SU-DHL-6 (cell line): ENCODE data around the gene DIAPH2.

Experiments
- H2AFZ ChIP-seq: fragments of 200-600 bp; sonication (generic); 2 replicates; pipeline ENCODE4 v1.6.1; 2014; ENCODE audit warnings: low read depth, mild to moderate bottlenecking, moderate library complexity, mixed read lengths, antibody characterized with exemption, low read length; ENCODE audit not compliant: severe bottlenecking
- H3F3A ChIP-seq: fragments of 200-600 bp; shearing (Covaris generic); 2 replicates; pipeline ENCODE4 v1.6.0; 2016; ENCODE audit warnings: antibody characterized with exemption, mild to moderate bottlenecking; ENCODE audit not compliant: insufficient read depth
- H3K27ac ChIP-seq: fragments of 200-600 bp; sonication (generic); 2 replicates; pipeline ENCODE4 v1.5.1; 2016; ENCODE audit warnings: low read depth, mild to moderate bottlenecking, low read length, moderate library complexity, mixed read lengths
- H3K27me3 ChIP-seq: fragments of 200-600 bp; sonication (generic), shearing (Covaris generic); 2 replicates; pipeline ENCODE4 v1.6.0; 2014; ENCODE audit warnings: mild to moderate bottlenecking, low read length
- H3K36me3 ChIP-seq: fragments of 200-600 bp; sonication (generic); 2 replicates; pipeline ENCODE4 v1.6.1; 2014; ENCODE audit warnings: mild to moderate bottlenecking, low read length, mixed read lengths
- H3K4me2 ChIP-seq: fragments of 300-600, 200-600 bp; shearing (Covaris generic), sonication (generic); 2 replicates; pipeline ENCODE4 v1.6.0; 2014; ENCODE audit warnings: low read length, low read depth, mild to moderate bottlenecking; ENCODE audit not compliant: poor library complexity, severe bottlenecking
- H3K4me3 ChIP-seq: fragments of 200-600 bp; sonication (generic); 2 replicates; pipeline ENCODE4 v1.5.1; 2014; ENCODE audit warnings: antibody characterized with exemption, low read length, mild to moderate bottlenecking, mixed read lengths; ENCODE audit not compliant: insufficient read depth, poor library complexity, severe bottlenecking
- H3K79me2 ChIP-seq: fragments of 200-600 bp; sonication (generic); 2 replicates; pipeline ENCODE4 v1.6.1; 2014; ENCODE audit warnings: mild to moderate bottlenecking, low read length, moderate library complexity; ENCODE audit not compliant: insufficient read depth
- H3K9ac ChIP-seq: fragments of 200-600 bp; sonication (generic); 2 replicates; pipeline ENCODE4 v1.7.0; 2014; ENCODE audit warnings: mild to moderate bottlenecking, low read length
- H3K9me2 ChIP-seq: fragments of 200-600 bp; sonication (generic); replicated peaks from 2 replicates; pipeline ENCODE4 v1.6.1; 2014; ENCODE audit warnings: low read length; ENCODE audit not compliant: insufficient read depth
- H3K9me3 ChIP-seq: fragments of 200-600 bp; sonication (generic); 2 replicates; pipeline ENCODE4 v1.6.1; 2014; ENCODE audit warnings: low read length, mixed read lengths; ENCODE audit not compliant: insufficient read depth
- H4K20me1 ChIP-seq: fragments of 200-600 bp; sonication (generic); 2 replicates; pipeline ENCODE4 v1.6.1; 2014; ENCODE audit warnings: low read depth, mild to moderate bottlenecking, antibody characterized with exemption, low read length, moderate library complexity, mixed read lengths
- EZH2phosphoT487 ChIP-seq: fragments of 200-600 bp; sonication (generic), shearing (Covaris generic); conservative IDR thresholded peaks from 2 replicates; pipeline ENCODE4 v1.6.1; 2018; ENCODE audit warnings: mild to moderate bottlenecking, antibody characterized with exemption, low read length, moderate library complexity, mixed read lengths
- TF ChIP-seq, protein P1 (sequence below): fragments of 200-600 bp; sonication (generic); IDR thresholded peaks from one replicate; pipeline ENCODE4 v1.5.1; 2017; ENCODE audit warnings: antibody characterized with exemption, mild to moderate bottlenecking, low read length, moderate library complexity; ENCODE audit not compliant: insufficient read depth, poor library complexity, severe bottlenecking

The DIAPH2 gene

DNA sequence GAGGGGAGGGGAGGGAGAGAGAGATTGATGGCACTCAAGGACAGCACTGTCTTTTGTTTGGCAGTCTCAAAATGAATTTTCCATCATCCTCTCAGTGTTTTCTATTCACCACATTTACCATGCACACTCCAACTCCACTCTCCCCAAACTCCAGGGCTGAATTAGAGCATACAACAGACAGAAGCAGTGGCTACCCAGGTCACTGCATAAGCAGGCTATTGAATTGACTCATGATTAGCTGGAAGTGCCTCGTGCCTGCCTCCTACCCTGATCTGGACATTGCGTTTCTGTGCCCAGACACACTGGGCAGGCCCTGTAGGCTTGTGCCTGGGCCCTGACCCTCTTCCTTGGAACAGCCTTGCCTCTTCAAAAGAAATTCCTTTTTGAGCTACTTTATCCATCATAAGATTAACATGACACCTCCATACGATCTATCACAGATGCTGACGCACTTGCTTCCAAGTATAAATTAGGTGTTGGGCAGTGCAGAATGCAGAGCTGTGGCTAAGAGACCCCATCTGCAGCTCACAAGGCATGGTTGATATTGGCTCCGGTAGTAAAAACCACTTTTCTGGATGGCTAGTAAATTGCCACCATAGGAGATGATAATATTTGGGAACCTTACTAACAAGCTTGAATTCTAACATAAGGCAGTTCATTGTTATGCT is 952.0 kb downstream of the DIAPH2 start:
- no peak overlapping the region for H3K4me3 ChIP-seq
- TF ChIP-seq, protein P1, sequence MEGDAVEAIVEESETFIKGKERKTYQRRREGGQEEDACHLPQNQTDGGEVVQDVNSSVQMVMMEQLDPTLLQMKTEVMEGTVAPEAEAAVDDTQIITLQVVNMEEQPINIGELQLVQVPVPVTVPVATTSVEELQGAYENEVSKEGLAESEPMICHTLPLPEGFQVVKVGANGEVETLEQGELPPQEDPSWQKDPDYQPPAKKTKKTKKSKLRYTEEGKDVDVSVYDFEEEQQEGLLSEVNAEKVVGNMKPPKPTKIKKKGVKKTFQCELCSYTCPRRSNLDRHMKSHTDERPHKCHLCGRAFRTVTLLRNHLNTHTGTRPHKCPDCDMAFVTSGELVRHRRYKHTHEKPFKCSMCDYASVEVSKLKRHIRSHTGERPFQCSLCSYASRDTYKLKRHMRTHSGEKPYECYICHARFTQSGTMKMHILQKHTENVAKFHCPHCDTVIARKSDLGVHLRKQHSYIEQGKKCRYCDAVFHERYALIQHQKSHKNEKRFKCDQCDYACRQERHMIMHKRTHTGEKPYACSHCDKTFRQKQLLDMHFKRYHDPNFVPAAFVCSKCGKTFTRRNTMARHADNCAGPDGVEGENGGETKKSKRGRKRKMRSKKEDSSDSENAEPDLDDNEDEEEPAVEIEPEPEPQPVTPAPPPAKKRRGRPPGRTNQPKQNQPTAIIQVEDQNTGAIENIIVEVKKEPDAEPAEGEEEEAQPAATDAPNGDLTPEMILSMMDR = no peak
- TF ChIP-seq EZH2phosphoT487 = no peak
- H3K36me3 ChIP-seq = no peaks in the 10 kb centered on the region
- no peaks in the 10 kb centered on the region for H3K9me2 ChIP-seq
- no peaks in the 10 kb centered on the region for H4K20me1 ChIP-seq
- H3F3A ChIP-seq = no peaks in the 10 kb centered on the region
- H3K9ac ChIP-seq = no peak overlapping the region
- H3K27me3 ChIP-seq = no peaks in the 10 kb centered on the region
- no peak overlapping the region for H3K27ac ChIP-seq
- H2AFZ ChIP-seq = no peak overlapping the region
- H3K79me2 ChIP-seq = no peaks in the 10 kb centered on the region
- H3K9me3 ChIP-seq = no peaks in the 10 kb centered on the region
- H3K4me2 ChIP-seq = no peak overlapping the region

DNA sequence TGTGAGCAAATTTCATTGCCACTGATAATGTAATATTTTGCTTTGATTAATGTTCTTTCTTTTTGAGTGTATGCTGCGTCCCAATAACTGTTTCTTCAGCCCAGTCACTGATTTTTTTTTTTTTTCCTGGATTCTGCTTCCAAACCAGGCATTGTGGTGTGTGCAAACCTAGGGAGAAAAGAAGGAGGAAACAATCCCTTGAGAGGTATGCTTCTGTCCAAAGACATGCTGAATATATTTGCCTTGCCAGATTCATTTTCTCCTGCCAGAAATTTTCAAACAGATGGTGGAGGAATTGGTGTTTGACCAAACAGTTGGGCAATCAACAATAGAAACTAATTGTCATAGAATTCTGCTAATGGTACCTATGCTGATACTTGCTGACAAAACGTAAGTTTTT is 952.6 kb downstream of the DIAPH2 start:
- no peak overlapping the region for H3K4me3 ChIP-seq

DNA sequence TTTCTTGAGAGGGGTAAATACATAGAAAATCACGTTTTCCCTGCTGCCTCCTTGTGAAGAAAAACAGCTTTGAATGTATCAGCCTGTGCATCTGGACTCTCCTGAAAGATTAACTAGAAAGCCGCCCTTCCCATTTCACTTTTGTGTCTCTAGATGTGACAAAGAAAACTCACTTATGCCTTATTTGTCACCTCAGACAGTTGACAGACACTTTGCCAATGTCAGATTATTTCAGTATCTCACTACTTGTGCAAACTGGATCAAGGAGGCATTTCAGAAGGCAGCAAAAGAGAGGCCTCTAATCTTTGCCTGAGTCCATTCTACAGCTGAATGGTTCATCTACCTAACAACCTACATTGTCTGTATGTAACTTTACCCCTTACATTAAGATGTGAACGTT is 954.0 kb downstream of the DIAPH2 start:
- no peaks in the 10 kb centered on the region for H4K20me1 ChIP-seq
- H3K4me3 ChIP-seq = no peak overlapping the region
- H3K27ac ChIP-seq = no peak overlapping the region
- H3F3A ChIP-seq = no peaks in the 10 kb centered on the region
- no peaks in the 10 kb centered on the region for H3K36me3 ChIP-seq
- H3K4me2 ChIP-seq = no peak overlapping the region
- TF ChIP-seq, protein P1 = no peak
- TF ChIP-seq EZH2phosphoT487 = no peak
- H3K9me2 ChIP-seq = no peaks in the 10 kb centered on the region
- H3K9me3 ChIP-seq = no peaks in the 10 kb centered on the region
- no peak overlapping the region for H2AFZ ChIP-seq
- no peaks in the 10 kb centered on the region for H3K27me3 ChIP-seq
- no peak overlapping the region for H3K9ac ChIP-seq
- no peaks in the 10 kb centered on the region for H3K79me2 ChIP-seq

More for the DNA sequence above, 952.6 kb downstream of the DIAPH2 start:
- Histone ChIP-seq H3K9ac (no peak overlapping the region), H3K4me2 (no peak overlapping the region), H3K27ac (no peak overlapping the region), H3F3A (no peaks in the 10 kb centered on the region), H3K27me3 (no peaks in the 10 kb centered on the region), H4K20me1 (no peaks in the 10 kb centered on the region), H3K9me3 (no peaks in the 10 kb centered on the region), H3K9me2 (no peaks in the 10 kb centered on the region), H3K79me2 (no peaks in the 10 kb centered on the region), H3K36me3 (no peaks in the 10 kb centered on the region), H2AFZ (no peak overlapping the region)
- TF ChIP-seq, protein P1 = no peak
- no peak for TF ChIP-seq EZH2phosphoT487
